ENCODE data around the gene CNIH3.

The CNIH3 gene

DNA sequence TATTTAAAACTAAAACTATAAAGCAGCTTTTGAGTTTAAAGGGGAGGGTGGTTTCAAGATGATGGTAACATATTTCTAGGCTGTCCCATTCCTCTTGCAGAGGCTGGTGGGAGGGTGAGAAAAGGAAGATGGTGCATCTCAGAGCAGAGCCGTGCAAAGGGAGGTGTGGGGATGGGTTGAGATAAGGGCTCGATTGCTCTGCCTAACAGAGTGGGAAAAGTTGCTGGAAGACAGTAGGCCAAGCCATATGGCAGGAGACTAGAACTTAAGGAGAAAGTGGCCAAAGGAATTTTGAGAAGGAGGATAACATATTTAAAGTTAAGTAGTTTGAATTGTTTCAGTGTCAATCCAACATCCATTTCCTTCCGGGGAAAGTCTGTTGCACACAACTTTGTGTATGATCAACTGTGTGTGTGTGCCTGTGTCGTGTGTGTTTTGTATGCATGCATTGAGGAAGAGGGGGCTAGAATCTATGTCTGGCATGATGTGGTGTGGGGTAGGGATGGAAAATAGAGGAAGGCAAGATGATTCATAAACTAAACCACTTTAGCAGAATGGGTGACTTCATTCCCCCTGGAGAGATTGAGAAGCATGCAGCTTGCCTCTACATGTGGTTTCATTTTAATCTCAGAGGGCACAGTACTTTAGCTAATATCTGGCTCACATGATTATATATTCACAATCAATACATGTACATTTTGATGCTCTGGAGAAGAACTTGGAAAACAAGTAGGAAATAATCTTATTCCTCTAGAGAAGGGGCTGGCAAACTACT is 168.3 kb downstream of the CNIH3 start:
- Histone ChIP-seq H3K27me3 (ENCODE audit: control insufficient read depth, low read length) (no peaks in the 10 kb centered on the region), H3K9me3 (ENCODE audit: control insufficient read depth, insufficient read depth, low read length) (no peaks in the 10 kb centered on the region), H4K20me1 (ENCODE audit: control insufficient read depth, insufficient read depth, low read depth, low read length) (no peaks in the 10 kb centered on the region), H3K27ac (ENCODE audit: low read depth, low read length) (no peak overlapping the region), H3K4me1 (ENCODE audit: control insufficient read depth, low read length) (0 out of 2 replicates have a peak, but pooled peaks cover 5% of the 10 kb centered on the region), H3K36me3 (ENCODE audit: control insufficient read depth, low read length) (no peaks in the 10 kb centered on the region), H3K79me2 (ENCODE audit: control insufficient read depth, low read length) (no peaks in the 10 kb centered on the region), H3F3A (ENCODE audit: control insufficient read depth, insufficient read depth) (no peaks in the 10 kb centered on the region), H3K4me3 (ENCODE audit: low read length) (no peak overlapping the region), H3K4me2 (ENCODE audit: low read length) (no peak overlapping the region), H3K9me2 (replicated peaks; ENCODE audit: control insufficient read depth, low read length) (no peaks in the 10 kb centered on the region)
- no peak for TF ChIP-seq EZH2phosphoT487 (IDR thresholded peaks at IDR 0.05; ENCODE audit: borderline replicate concordance, low read length)
- TF ChIP-seq, protein P1, sequence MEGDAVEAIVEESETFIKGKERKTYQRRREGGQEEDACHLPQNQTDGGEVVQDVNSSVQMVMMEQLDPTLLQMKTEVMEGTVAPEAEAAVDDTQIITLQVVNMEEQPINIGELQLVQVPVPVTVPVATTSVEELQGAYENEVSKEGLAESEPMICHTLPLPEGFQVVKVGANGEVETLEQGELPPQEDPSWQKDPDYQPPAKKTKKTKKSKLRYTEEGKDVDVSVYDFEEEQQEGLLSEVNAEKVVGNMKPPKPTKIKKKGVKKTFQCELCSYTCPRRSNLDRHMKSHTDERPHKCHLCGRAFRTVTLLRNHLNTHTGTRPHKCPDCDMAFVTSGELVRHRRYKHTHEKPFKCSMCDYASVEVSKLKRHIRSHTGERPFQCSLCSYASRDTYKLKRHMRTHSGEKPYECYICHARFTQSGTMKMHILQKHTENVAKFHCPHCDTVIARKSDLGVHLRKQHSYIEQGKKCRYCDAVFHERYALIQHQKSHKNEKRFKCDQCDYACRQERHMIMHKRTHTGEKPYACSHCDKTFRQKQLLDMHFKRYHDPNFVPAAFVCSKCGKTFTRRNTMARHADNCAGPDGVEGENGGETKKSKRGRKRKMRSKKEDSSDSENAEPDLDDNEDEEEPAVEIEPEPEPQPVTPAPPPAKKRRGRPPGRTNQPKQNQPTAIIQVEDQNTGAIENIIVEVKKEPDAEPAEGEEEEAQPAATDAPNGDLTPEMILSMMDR (IDR thresholded peaks at IDR 0.05; ENCODE audit: low read depth, low read length, poor library complexity, severe bottlenecking): no peak

DNA sequence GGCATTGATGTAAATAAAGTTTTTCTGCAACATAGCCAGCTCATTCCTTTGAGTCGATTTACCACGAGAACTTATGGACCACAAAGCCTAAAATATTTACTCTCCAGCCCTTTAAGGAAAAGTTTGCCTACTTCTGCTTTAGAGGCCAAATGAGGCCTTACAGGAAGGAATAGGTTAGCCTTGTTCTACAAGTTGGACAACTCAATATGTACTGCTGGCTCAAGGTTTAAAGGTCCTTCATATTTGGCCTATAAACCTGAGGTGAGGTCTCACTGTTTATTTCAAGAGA is 168.9 kb downstream of the CNIH3 start:
- Histone ChIP-seq H3K27me3 (ENCODE audit: control insufficient read depth, low read length) (no peaks in the 10 kb centered on the region), H3K36me3 (ENCODE audit: control insufficient read depth, low read length) (no peaks in the 10 kb centered on the region), H3K9me3 (ENCODE audit: control insufficient read depth, insufficient read depth, low read length) (no peaks in the 10 kb centered on the region), H3K9me2 (replicated peaks; ENCODE audit: control insufficient read depth, low read length) (no peaks in the 10 kb centered on the region), H3K79me2 (ENCODE audit: control insufficient read depth, low read length) (no peaks in the 10 kb centered on the region), H4K20me1 (ENCODE audit: control insufficient read depth, insufficient read depth, low read depth, low read length) (no peaks in the 10 kb centered on the region), H3K4me3 (ENCODE audit: low read length) (no peak overlapping the region), H3K27ac (ENCODE audit: low read depth, low read length) (no peak overlapping the region), H3K4me2 (ENCODE audit: low read length) (no peak overlapping the region), H3K4me1 (ENCODE audit: control insufficient read depth, low read length) (0 out of 2 replicates have a peak, but pooled peaks cover 5% of the 10 kb centered on the region), H3F3A (ENCODE audit: control insufficient read depth, insufficient read depth) (no peaks in the 10 kb centered on the region)
- TF ChIP-seq EZH2phosphoT487 (IDR thresholded peaks at IDR 0.05; ENCODE audit: borderline replicate concordance, low read length): no peak
- TF ChIP-seq, protein P1 (IDR thresholded peaks at IDR 0.05; ENCODE audit: low read depth, low read length, poor library complexity, severe bottlenecking): no peak

DNA sequence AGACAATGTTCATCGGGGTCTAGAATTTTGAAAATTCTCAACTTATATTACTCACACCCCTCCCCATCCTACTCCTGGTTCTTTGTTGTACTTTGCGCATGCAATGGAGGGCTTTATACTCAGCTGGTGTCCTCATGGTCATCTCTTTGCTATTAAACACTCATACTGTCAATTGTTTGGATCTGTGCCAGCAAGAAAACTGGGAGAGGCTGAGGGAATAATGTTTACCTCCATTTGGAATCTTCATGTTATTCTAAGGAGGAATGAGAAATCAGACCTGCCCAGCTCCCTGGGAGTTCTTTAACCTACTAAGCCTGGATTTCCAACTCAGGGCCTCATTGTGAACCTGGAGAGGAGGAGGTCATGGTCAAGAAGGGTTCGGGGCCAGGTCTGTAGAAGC is 169.5 kb downstream of the CNIH3 start:
- Histone ChIP-seq H3K36me3 (ENCODE audit: control insufficient read depth, low read length) (no peaks in the 10 kb centered on the region), H3K27me3 (ENCODE audit: control insufficient read depth, low read length) (no peaks in the 10 kb centered on the region), H3K4me3 (ENCODE audit: low read length) (no peak overlapping the region), H3K27ac (ENCODE audit: low read depth, low read length) (no peak overlapping the region), H3K4me1 (ENCODE audit: control insufficient read depth, low read length) (0 out of 2 replicates have a peak, but pooled peaks cover 5% of the 10 kb centered on the region), H3K9me2 (replicated peaks; ENCODE audit: control insufficient read depth, low read length) (no peaks in the 10 kb centered on the region), H3K4me2 (ENCODE audit: low read length) (no peak overlapping the region), H3K9me3 (ENCODE audit: control insufficient read depth, insufficient read depth, low read length) (no peaks in the 10 kb centered on the region), H4K20me1 (ENCODE audit: control insufficient read depth, insufficient read depth, low read depth, low read length) (no peaks in the 10 kb centered on the region), H3K79me2 (ENCODE audit: control insufficient read depth, low read length) (no peaks in the 10 kb centered on the region), H3F3A (ENCODE audit: control insufficient read depth, insufficient read depth) (no peaks in the 10 kb centered on the region)
- no peak for TF ChIP-seq EZH2phosphoT487 (IDR thresholded peaks at IDR 0.05; ENCODE audit: borderline replicate concordance, low read length)
- TF ChIP-seq, protein P1 (IDR thresholded peaks at IDR 0.05; ENCODE audit: low read depth, low read length, poor library complexity, severe bottlenecking): no peak
